Tibial nerve (tissue), 4 donors: Measurements from ENCODE around the gene GLI1.

Experiments used
- EP300 ChIP-seq, 2 donors: sonication (generic); formaldehyde crosslinking; IDR thresholded peaks; one replicate each; pipeline ENCODE4 v1.6.1; 2017; ENCODE audit warnings: antibody characterized with exemption in 2 of 2, mild to moderate bottlenecking in 1 of 2
- POLR2A ChIP-seq, 2 donors: fragments of 450-650 bp; IDR thresholded peaks; one replicate each; pipeline ENCODE4 v1.6.1; 2017; ENCODE audit warnings: antibody characterized with exemption in 2 of 2, mild to moderate bottlenecking in 2 of 2, moderate library complexity in 2 of 2
- TF ChIP-seq, protein P1 (sequence below), 5 experiments: fragments of 200-600 bp in 3 of 5; fragments of 450-650 bp in 2 of 5; sonication (generic) in 3 of 5; IDR thresholded peaks; one replicate each; pipeline ENCODE4 v1.5.1; 2016 to 2019; ENCODE audit warnings: antibody characterized with exemption in 5 of 5, mild to moderate bottlenecking in 3 of 5, moderate library complexity in 2 of 5

GRCh38 chr12:57455374-57456144 is 4.0 kb upstream of the GLI1 start:
- TF ChIP-seq, protein P1, sequence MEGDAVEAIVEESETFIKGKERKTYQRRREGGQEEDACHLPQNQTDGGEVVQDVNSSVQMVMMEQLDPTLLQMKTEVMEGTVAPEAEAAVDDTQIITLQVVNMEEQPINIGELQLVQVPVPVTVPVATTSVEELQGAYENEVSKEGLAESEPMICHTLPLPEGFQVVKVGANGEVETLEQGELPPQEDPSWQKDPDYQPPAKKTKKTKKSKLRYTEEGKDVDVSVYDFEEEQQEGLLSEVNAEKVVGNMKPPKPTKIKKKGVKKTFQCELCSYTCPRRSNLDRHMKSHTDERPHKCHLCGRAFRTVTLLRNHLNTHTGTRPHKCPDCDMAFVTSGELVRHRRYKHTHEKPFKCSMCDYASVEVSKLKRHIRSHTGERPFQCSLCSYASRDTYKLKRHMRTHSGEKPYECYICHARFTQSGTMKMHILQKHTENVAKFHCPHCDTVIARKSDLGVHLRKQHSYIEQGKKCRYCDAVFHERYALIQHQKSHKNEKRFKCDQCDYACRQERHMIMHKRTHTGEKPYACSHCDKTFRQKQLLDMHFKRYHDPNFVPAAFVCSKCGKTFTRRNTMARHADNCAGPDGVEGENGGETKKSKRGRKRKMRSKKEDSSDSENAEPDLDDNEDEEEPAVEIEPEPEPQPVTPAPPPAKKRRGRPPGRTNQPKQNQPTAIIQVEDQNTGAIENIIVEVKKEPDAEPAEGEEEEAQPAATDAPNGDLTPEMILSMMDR (IDR thresholded peaks at IDR 0.05): no peak
- no peak for TF ChIP-seq POLR2A (IDR thresholded peaks at IDR 0.05)
- TF ChIP-seq EP300 (IDR thresholded peaks at IDR 0.05): no peak
